Loucy (cell line): ENCODE measurements around the gene PPM1N.

Experiments used
- H2AFZ ChIP-seq: fragments of 200-600 bp; sonication (generic); 2 replicates; pipeline ENCODE4 v1.6.0; 2016; ENCODE audit warnings: antibody characterized with exemption, mild to moderate bottlenecking, low read length, moderate library complexity
- H3F3A ChIP-seq: fragments of 200-600 bp; 2 replicates; pipeline ENCODE4 v1.6.0; 2016; ENCODE audit warnings: antibody characterized with exemption, low read depth, mild to moderate bottlenecking
- H3K27me3 ChIP-seq: fragments of 200-600 bp; sonication (generic); 2 replicates; pipeline ENCODE4 v1.6.1; 2014; ENCODE audit warnings: low read length, mild to moderate bottlenecking; ENCODE audit not compliant: insufficient read depth, poor library complexity, severe bottlenecking
- H3K36me3 ChIP-seq: fragments of 200-600 bp; sonication (generic); 2 replicates; pipeline ENCODE4 v1.6.1; 2016; ENCODE audit warnings: low read length; ENCODE audit not compliant: insufficient read depth
- H3K4me1 ChIP-seq: fragments of 200-600 bp; sonication (generic); 2 replicates; pipeline ENCODE4 v1.5.1; 2014; ENCODE audit warnings: low read length, mild to moderate bottlenecking; ENCODE audit not compliant: insufficient read depth, poor library complexity, severe bottlenecking
- H3K4me2 ChIP-seq: fragments of 200-600 bp; sonication (generic); 2 replicates; pipeline ENCODE4 v1.6.0; 2014; ENCODE audit warnings: antibody characterized with exemption, low read length, low read depth, mild to moderate bottlenecking; ENCODE audit not compliant: poor library complexity, severe bottlenecking
- H3K4me3 ChIP-seq: fragments of 200-600 bp; sonication (generic); 2 replicates; pipeline ENCODE4 v1.5.1; 2014; ENCODE audit warnings: low read length, mild to moderate bottlenecking, mixed read lengths; ENCODE audit not compliant: poor library complexity, severe bottlenecking
- H3K79me2 ChIP-seq: fragments of 200-600 bp; sonication (generic); 2 replicates; pipeline ENCODE4 v1.6.1; 2014; ENCODE audit warnings: low read length; ENCODE audit not compliant: insufficient read depth
- H3K9ac ChIP-seq: fragments of 200-600 bp; sonication (generic); 2 replicates; pipeline ENCODE4 v1.6.0; 2014; ENCODE audit warnings: mild to moderate bottlenecking, low read depth, low read length, moderate library complexity; ENCODE audit not compliant: poor library complexity, severe bottlenecking
- H3K9me2 ChIP-seq: fragments of 200-600 bp; sonication (generic); replicated peaks from 2 replicates; pipeline ENCODE4 v1.6.1; 2016; ENCODE audit warnings: low read depth, low read length, mixed read lengths
- H3K9me3 ChIP-seq: fragments of 200-600 bp; sonication (generic); 2 replicates; pipeline ENCODE4 v1.6.1; 2014; ENCODE audit warnings: mild to moderate bottlenecking, antibody characterized with exemption, low read length, low read depth; ENCODE audit not compliant: insufficient read depth
- H4K20me1 ChIP-seq: fragments of 200-600 bp; sonication (generic); 2 replicates; pipeline ENCODE4 v1.6.0; 2014; ENCODE audit warnings: antibody characterized with exemption, low read length, mild to moderate bottlenecking; ENCODE audit not compliant: insufficient read depth, poor library complexity, severe bottlenecking
- EZH2phosphoT487 ChIP-seq: fragments of 200-600 bp; IDR thresholded peaks from 2 replicates; pipeline ENCODE4 v1.6.1; 2018; ENCODE audit warnings: antibody characterized with exemption, mild to moderate bottlenecking, moderate library complexity, borderline replicate concordance
- TF ChIP-seq, protein P1 (sequence below): fragments of 200-600 bp; sonication (generic); conservative IDR thresholded peaks from 2 replicates; pipeline ENCODE4 v1.5.1; 2014; ENCODE audit warnings: mild to moderate bottlenecking, antibody characterized with exemption, low read length

The PPM1N gene

DNA sequence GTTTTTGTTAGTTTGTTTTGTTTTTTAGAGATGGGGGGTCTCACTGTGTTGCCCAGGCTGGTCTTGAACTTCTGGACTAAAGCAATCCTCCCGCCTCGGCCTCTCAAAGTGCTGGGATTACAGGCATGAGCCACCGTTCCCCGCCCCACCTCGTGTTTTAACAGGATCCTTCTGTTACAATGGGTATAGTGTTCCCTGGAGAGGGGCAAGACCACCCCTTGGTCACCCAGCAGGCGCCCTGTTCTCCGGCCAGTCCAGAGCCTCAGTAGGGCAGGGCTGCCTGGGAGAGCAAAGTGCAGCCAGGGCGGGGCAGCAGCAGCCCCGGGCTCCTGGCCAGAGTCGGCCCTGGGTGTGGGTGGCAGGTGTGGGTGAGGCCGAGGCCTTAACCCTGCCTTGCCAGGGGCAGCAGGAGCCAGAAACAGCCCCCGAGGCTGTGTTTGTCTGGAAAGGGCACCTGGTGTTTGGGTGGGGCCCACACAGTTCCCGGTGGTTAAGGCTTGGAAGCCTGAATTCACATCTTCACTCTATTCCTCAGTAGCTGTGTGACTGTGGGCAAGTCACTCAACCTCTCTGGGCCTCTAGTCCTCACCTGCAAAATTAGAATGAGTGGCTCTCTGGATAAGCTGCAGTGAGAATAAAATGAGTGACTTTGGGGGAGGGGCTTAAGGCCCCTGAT is 16.3 kb downstream of the PPM1N start:
- Histone ChIP-seq H3K79me2 (peaks cover 81% of the 10 kb centered on the region), H3K4me1 (peaks cover 45% of the 10 kb centered on the region)

DNA sequence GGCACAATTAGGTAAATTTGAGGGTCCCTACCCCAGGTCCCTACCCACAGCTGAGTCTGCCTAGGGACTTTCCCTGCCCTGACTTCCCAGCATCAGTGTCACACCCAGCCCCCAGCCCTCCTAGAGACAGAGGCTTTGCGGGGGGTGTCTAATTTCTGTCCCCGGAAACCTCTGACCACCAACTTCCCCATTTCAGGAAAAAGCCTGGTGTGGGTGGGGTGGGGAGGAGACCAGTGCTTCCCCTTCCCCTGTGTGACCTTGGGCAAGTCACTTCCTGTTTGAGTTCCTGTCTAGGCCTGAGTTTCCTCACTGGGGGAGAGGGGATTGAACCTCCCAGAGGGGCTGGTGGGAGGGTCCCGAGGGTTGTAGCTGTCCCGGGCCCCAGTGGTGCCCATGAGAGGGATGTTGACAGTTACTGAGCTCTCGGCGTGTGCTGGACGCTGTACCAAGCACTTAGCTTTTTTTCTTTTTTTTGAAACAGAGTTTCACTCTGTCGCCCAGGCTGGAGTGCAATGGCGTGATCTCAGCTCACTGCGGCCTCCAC is 16.9 kb downstream of the PPM1N start:
- Histone ChIP-seq H3K9me2 (no peaks in the 10 kb centered on the region), H3K4me1 (peaks cover 42% of the 10 kb centered on the region), H3K4me3 (no peak overlapping the region), H3K9me3 (no peaks in the 10 kb centered on the region), H3K36me3 (peaks cover 45% of the 10 kb centered on the region; the same call in 1 of the 2 replicates), H3K9ac (no peak overlapping the region), H3K27me3 (no peaks in the 10 kb centered on the region), H3F3A (no peaks in the 10 kb centered on the region), H4K20me1 (peaks cover 65% of the 10 kb centered on the region), H3K79me2 (peaks cover 75% of the 10 kb centered on the region), H2AFZ (no peak overlapping the region), H3K4me2 (peak overlapping the region; percentile 59)
- TF ChIP-seq EZH2phosphoT487: no peak
- TF ChIP-seq, protein P1, sequence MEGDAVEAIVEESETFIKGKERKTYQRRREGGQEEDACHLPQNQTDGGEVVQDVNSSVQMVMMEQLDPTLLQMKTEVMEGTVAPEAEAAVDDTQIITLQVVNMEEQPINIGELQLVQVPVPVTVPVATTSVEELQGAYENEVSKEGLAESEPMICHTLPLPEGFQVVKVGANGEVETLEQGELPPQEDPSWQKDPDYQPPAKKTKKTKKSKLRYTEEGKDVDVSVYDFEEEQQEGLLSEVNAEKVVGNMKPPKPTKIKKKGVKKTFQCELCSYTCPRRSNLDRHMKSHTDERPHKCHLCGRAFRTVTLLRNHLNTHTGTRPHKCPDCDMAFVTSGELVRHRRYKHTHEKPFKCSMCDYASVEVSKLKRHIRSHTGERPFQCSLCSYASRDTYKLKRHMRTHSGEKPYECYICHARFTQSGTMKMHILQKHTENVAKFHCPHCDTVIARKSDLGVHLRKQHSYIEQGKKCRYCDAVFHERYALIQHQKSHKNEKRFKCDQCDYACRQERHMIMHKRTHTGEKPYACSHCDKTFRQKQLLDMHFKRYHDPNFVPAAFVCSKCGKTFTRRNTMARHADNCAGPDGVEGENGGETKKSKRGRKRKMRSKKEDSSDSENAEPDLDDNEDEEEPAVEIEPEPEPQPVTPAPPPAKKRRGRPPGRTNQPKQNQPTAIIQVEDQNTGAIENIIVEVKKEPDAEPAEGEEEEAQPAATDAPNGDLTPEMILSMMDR: no peak

More for the DNA sequence above, 16.3 kb downstream of the PPM1N start:
- Histone ChIP-seq H3K27me3 (no peaks in the 10 kb centered on the region), H3K9ac (peak overlapping the region; percentile 43), H3K9me3 (no peaks in the 10 kb centered on the region), H3K4me3 (peak overlapping the region; percentile 16), H3K9me2 (no peaks in the 10 kb centered on the region), H2AFZ (no peak overlapping the region), H4K20me1 (peaks cover 69% of the 10 kb centered on the region), H3K36me3 (peaks cover 42% of the 10 kb centered on the region; the same call in 1 of the 2 replicates), H3F3A (no peaks in the 10 kb centered on the region), H3K4me2 (peak overlapping the region; percentile 59)
- TF ChIP-seq, protein P1: no peak
- no peak for TF ChIP-seq EZH2phosphoT487

DNA sequence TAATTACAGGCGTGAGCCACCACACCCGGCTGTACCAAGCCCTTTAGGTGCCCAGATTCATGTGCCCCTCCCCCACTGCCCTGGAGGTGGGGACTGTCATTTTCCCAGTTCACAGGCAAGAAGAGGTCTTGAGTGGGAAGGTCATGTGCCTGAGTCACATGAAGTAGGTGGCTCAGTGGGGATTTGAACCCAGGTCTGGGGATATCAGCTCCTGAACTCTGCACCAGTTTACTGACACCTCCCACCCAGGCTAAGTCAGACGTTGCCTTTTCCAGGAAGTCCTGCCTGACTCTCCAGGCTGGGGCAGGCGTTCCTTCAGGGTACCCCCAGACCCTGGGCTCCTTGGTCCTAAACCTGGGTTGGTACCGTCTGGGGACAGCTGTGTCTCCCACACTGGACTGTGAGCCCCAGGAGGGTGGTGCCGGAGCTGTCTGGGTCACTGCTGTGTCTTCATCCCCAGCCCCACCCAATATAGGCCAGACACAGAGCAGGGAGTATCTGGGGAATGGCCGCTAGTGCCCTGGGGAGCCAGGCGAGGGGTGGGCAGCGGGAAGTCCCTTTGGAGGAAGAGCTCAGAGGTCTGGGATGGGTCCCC is 17.7 kb downstream of the PPM1N start:
- H3K9ac ChIP-seq: no peak overlapping the region
- H3K9me2 ChIP-seq: no peaks in the 10 kb centered on the region
- TF ChIP-seq EZH2phosphoT487: no peak
- TF ChIP-seq, protein P1: no peak
- peaks cover 53% of the 10 kb centered on the region; the same call in 1 of the 2 replicates for H3K36me3 ChIP-seq
- H4K20me1 ChIP-seq: peaks cover 58% of the 10 kb centered on the region
- no peaks in the 10 kb centered on the region for H3K27me3 ChIP-seq
- H3K9me3 ChIP-seq: no peaks in the 10 kb centered on the region
- H3K4me2 ChIP-seq: no peak overlapping the region
- no peak overlapping the region for H2AFZ ChIP-seq
- no peak overlapping the region for H3K4me3 ChIP-seq
- peaks cover 67% of the 10 kb centered on the region for H3K79me2 ChIP-seq
- H3K4me1 ChIP-seq: peaks cover 37% of the 10 kb centered on the region
- no peaks in the 10 kb centered on the region for H3F3A ChIP-seq
